Left ventricle myocardium inferior (tissue), 1 donor: ENCODE data around the gene GMEB2. TPM values are rescaled to one million over a fixed set of nuclear protein-coding genes. Genes with fewer than 3 reads are reported as not detected.

Experiments
- DNase-seq: peaks from one replicate; pipeline ENCODE4 v3.0.0-alpha.2; 2020
- H3K27ac ChIP-seq: fragments of 200-600 bp; replicated peaks from 2 replicates; pipeline ENCODE4 v1.8.0; 2021
- H3K27me3 ChIP-seq: fragments of 200-600 bp; 2 replicates; pipeline ENCODE4 v1.8.0; 2021; ENCODE audit warnings: low read depth
- H3K36me3 ChIP-seq: fragments of 200-600 bp; 2 replicates; pipeline ENCODE4 v1.8.0; 2021
- H3K4me1 ChIP-seq: fragments of 200-600 bp; 2 replicates; pipeline ENCODE4 v1.8.0; 2021
- H3K4me3 ChIP-seq: fragments of 200-600 bp; 2 replicates; pipeline ENCODE4 v1.8.0; 2021; ENCODE audit warnings: mild to moderate bottlenecking, moderate library complexity
- H3K9me3 ChIP-seq: fragments of 200-600 bp; replicated peaks from 2 replicates; pipeline ENCODE4 v1.8.0; 2021
- CTCF ChIP-seq: fragments of 200-600 bp; IDR thresholded peaks from 2 replicates; pipeline ENCODE4 v1.8.0; 2021; ENCODE audit warnings: antibody characterized with exemption, mild to moderate bottlenecking, borderline replicate concordance
- intact Hi-C: fragments of 100-400 bp; cut with micrococcal nuclease; formaldehyde crosslinking; loops from one replicate; pipeline ENCODE4 v1.11.0; 2022
- total RNA-seq: library from RNA; stranded (reverse); fragmentation: NEBNext Ultra II Directional; extraction: Animal tissue kit (Norgen Biotek cat#: 25700); gene quantifications from one replicate; pipeline ENCODE4 v1.2.1, GENCODE V29; 2021
- donor health status: DM: no; HTN: yes; CAD: no; lungs with severe emphysema.

The GMEB2 gene
- total RNA-seq, 1 donor from 2014 or later: 5.3 TPM

- intact Hi-C loops: no loop called here
- no peak for TF ChIP-seq CTCF
- H3K4me1 ChIP-seq: no peaks in the 10 kb centered on the region
- DNase-seq: no peak
- no peaks in the 10 kb centered on the region for H3K36me3 ChIP-seq
- H3K4me3 ChIP-seq: no peak overlapping the region
- no peak overlapping the region for H3K27ac ChIP-seq
- peaks cover 45% of the 10 kb centered on the region for H3K27me3 ChIP-seq
- H3K9me3 ChIP-seq: no peaks in the 10 kb centered on the region
Observed at GRCh38 chr20:63544241-63544957, 82.5 kb downstream of the GMEB2 start.

- Histone ChIP-seq H3K27ac (no peak overlapping the region), H3K9me3 (no peaks in the 10 kb centered on the region), H3K36me3 (no peaks in the 10 kb centered on the region), H3K4me3 (no peak overlapping the region), H3K27me3 (peaks cover 40% of the 10 kb centered on the region), H3K4me1 (peaks cover under 1% of the 10 kb centered on the region)
- DNase-seq: no peak
- no peak for TF ChIP-seq CTCF
- intact Hi-C loops: no loop called here
Observed at GRCh38 chr20:63543733-63544132, 83.2 kb downstream of the GMEB2 start.

- Histone ChIP-seq H3K27ac (no peak overlapping the region), H3K4me1 (peaks cover 6% of the 10 kb centered on the region), H3K27me3 (peaks cover 34% of the 10 kb centered on the region), H3K9me3 (no peaks in the 10 kb centered on the region), H3K36me3 (no peaks in the 10 kb centered on the region), H3K4me3 (no peak overlapping the region)
- DNase-seq: no peak
- intact Hi-C loops: no loop called here
- no peak for TF ChIP-seq CTCF
Observed at GRCh38 chr20:63543131-63543530, 83.8 kb downstream of the GMEB2 start.

GRCh38 chr20:63542696-63543095, 84.2 kb downstream of the GMEB2 start:
- no peaks in the 10 kb centered on the region for H3K9me3 ChIP-seq

GRCh38 chr20:63542031-63542559, 84.8 kb downstream of the GMEB2 start:
- H3K36me3 ChIP-seq: no peaks in the 10 kb centered on the region
- H3K4me3 ChIP-seq: no peak overlapping the region
- no peaks in the 10 kb centered on the region for H3K9me3 ChIP-seq
- peaks cover 26% of the 10 kb centered on the region for H3K27me3 ChIP-seq
- H3K27ac ChIP-seq: no peak overlapping the region
- intact Hi-C loops: no loop called here
- no peak for DNase-seq
- TF ChIP-seq CTCF: no peak
- peaks cover 17% of the 10 kb centered on the region for H3K4me1 ChIP-seq

More at GRCh38 chr20:63542696-63543095, 84.2 kb downstream of the GMEB2 start:
- intact Hi-C loops: no loop called here
- Histone ChIP-seq H3K27ac (no peak overlapping the region), H3K27me3 (peaks cover 30% of the 10 kb centered on the region), H3K4me3 (no peak overlapping the region), H3K4me1 (peaks cover 11% of the 10 kb centered on the region), H3K36me3 (no peaks in the 10 kb centered on the region)
- no peak for DNase-seq
- no peak for TF ChIP-seq CTCF
